Left lung (tissue), 10 donors: Measurements from ENCODE around the gene CAMK1. TPM values are rescaled to one million over a fixed set of nuclear protein-coding genes. Genes with fewer than 3 reads are reported as not detected.

Source experiments
- ATAC-seq: fragments of 200-7000 bp; cut with Tn5 transposase; one replicate; pipeline ENCODE4 v1.9.1; 2020; ENCODE audit warnings: moderate library complexity
- DNase-seq, 4 donors: peaks; one replicate each; pipeline ENCODE4 v3.0.0-alpha.2; 2013 to 2020
- H3K27ac ChIP-seq, 2 donors: fragments of 200-600 bp; sonication (generic) in 1 of 2; one replicate each; pipeline versions ENCODE4 v1.5.0 to v1.8.0; 2020 to 2021
- H3K27me3 ChIP-seq, 2 donors: fragments of 200-600 bp; sonication (generic) in 1 of 2; one replicate each; pipeline versions ENCODE4 v1.5.0 to v1.8.0; 2020 to 2021
- H3K36me3 ChIP-seq, 2 donors: fragments of 200-600 bp; sonication (generic) in 1 of 2; one replicate each; pipeline versions ENCODE4 v1.5.0 to v1.8.0; 2020 to 2021
- H3K4me1 ChIP-seq, 2 donors: fragments of 200-600 bp; one replicate each; pipeline ENCODE4 v1.8.0; 2021
- H3K4me3 ChIP-seq, 2 donors: fragments of 200-600 bp; sonication (generic) in 1 of 2; one replicate each; pipeline versions ENCODE4 v1.5.0 to v1.8.0; 2020 to 2021; ENCODE audit warnings: mild to moderate bottlenecking in 1 of 2
- H3K9me3 ChIP-seq, 2 donors: fragments of 200-600 bp; sonication (generic) in 1 of 2; one replicate each; pipeline versions ENCODE4 v1.5.0 to v1.8.0; 2020 to 2021
- intact Hi-C, 2 donors: fragments of 100-400 bp; cut with DNase I; formaldehyde crosslinking; loops; one replicate each; pipeline versions ENCODE4 v1.11.2 to v1.14.2; 2022
- polyA plus RNA-seq, 6 donors: library from polyadenylated mRNA; unstranded; fragments of 120-200 nt; gene quantifications; one replicate each; pipeline ENCODE4 v1.2.1, GENCODE V29; 2013; ENCODE audit not compliant: insufficient read length in 6 of 6
- total RNA-seq, 2 donors: library from RNA; stranded (reverse); fragmentation: NEBNext Ultra II Directional; extraction: Animal tissue kit (Norgen Biotek cat#: 25700); gene quantifications; one replicate each; pipeline ENCODE4 v1.2.1, GENCODE V29; 2021
- TF ChIP-seq, protein P1 (sequence below), 2 donors: fragments of 200-600 bp; sonication (generic) in 1 of 2; IDR thresholded peaks; one replicate each; pipeline versions ENCODE4 v1.5.0 to v1.8.0; 2021; ENCODE audit warnings: antibody characterized with exemption in 2 of 2
- donor health status: DM: no; HTN: yes; CAD: no.
- donor health status: DM: no; HTN: no; CAD: no.

The CAMK1 gene
- total and polyA plus RNA-seq, 8 donors, result 18.4 to 37.5 (median 23.6) TPM

GRCh38 chr3:9721015-9721699 lies 48.6 kb downstream of the CAMK1 start:
- no peak for ATAC-seq
- H3K36me3 ChIP-seq, result no peaks in the 10 kb centered on the region
- H3K27ac ChIP-seq, result no peak overlapping the region
- H3K9me3 ChIP-seq, result no peaks in the 10 kb centered on the region
- peaks cover 0 to 2% of the 10 kb centered on the region in 2 donors for H3K4me1 ChIP-seq
- no peak overlapping the region for H3K4me3 ChIP-seq
- no peaks in the 10 kb centered on the region for H3K27me3 ChIP-seq
- intact Hi-C loops, result no loop called here
- TF ChIP-seq, protein P1, sequence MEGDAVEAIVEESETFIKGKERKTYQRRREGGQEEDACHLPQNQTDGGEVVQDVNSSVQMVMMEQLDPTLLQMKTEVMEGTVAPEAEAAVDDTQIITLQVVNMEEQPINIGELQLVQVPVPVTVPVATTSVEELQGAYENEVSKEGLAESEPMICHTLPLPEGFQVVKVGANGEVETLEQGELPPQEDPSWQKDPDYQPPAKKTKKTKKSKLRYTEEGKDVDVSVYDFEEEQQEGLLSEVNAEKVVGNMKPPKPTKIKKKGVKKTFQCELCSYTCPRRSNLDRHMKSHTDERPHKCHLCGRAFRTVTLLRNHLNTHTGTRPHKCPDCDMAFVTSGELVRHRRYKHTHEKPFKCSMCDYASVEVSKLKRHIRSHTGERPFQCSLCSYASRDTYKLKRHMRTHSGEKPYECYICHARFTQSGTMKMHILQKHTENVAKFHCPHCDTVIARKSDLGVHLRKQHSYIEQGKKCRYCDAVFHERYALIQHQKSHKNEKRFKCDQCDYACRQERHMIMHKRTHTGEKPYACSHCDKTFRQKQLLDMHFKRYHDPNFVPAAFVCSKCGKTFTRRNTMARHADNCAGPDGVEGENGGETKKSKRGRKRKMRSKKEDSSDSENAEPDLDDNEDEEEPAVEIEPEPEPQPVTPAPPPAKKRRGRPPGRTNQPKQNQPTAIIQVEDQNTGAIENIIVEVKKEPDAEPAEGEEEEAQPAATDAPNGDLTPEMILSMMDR (IDR thresholded peaks at IDR 0.05), result no peak
- DNase-seq, result no peak

DNA sequence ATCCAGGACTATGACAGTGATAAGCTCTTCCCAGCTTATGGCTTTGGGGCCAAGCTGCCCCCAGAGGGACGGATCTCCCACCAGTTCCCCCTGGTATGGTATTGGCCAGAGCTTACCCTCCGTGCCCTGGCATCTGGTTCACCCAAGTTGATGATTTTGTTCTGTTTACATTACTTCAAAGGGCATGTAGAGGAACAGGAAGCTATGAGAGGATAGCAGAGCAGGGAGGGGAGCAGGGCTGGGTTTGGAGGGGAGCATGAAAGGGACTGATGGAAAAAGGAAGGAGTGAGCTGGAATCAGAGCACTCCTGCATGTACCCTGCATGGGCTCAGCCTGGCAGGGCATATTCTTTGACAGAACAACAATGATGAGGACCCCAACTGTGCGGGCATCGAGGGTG lies 51.6 kb downstream of the CAMK1 start:
- ATAC-seq, result no peak
- H3K4me3 ChIP-seq, result no peak overlapping the region
- no peak overlapping the region for H3K27ac ChIP-seq
- H3K36me3 ChIP-seq, result no peaks in the 10 kb centered on the region
- no peaks in the 10 kb centered on the region for H3K27me3 ChIP-seq
- no peak for DNase-seq
- TF ChIP-seq, protein P1 (IDR thresholded peaks at IDR 0.05), result no peak
- H3K4me1 ChIP-seq, result peaks cover 0 to 16% of the 10 kb centered on the region in 2 donors
- H3K9me3 ChIP-seq, result no peaks in the 10 kb centered on the region
- intact Hi-C loops, result no loop called here

DNA sequence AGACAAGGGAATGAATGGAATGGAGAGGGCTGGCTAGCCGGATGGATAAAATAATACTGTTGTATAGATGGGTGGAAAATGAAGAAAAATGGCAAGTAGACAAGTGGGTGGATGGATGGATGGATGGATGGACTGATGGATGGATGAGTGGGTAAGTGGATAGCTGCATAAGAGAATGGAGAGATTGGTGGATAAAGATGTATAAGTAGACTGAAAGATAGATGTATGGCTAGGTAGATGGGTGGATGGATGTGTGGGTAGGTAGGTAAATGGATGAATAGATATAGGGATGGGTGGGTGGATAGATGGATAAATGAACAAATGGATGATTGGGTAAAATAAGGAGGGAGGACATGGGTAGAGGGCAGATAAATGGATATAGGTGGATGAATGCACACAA lies 52.2 kb downstream of the CAMK1 start:
- no peak for ATAC-seq

GRCh38 chr3:9716801-9717555 lies 52.8 kb downstream of the CAMK1 start:
- no peaks in the 10 kb centered on the region for H3K27me3 ChIP-seq
- peaks cover 0 to 16% of the 10 kb centered on the region in 2 donors for H3K4me1 ChIP-seq
- ATAC-seq, result no peak
- no peak overlapping the region for H3K27ac ChIP-seq
- TF ChIP-seq, protein P1 (IDR thresholded peaks at IDR 0.05), result no peak
- no peak overlapping the region for H3K4me3 ChIP-seq
- H3K9me3 ChIP-seq, result no peaks in the 10 kb centered on the region
- intact Hi-C loops, result no loop called here
- no peak for DNase-seq
- H3K36me3 ChIP-seq, result no peaks in the 10 kb centered on the region

More for the DNA sequence above, 52.2 kb downstream of the CAMK1 start:
- H3K4me3 ChIP-seq, result no peak overlapping the region
- intact Hi-C loops, result no loop called here
- no peaks in the 10 kb centered on the region for H3K36me3 ChIP-seq
- H3K4me1 ChIP-seq, result peaks cover 0 to 16% of the 10 kb centered on the region in 2 donors
- TF ChIP-seq, protein P1 (IDR thresholded peaks at IDR 0.05), result no peak
- H3K27me3 ChIP-seq, result no peaks in the 10 kb centered on the region
- DNase-seq, result no peak
- H3K27ac ChIP-seq, result no peak overlapping the region
- H3K9me3 ChIP-seq, result no peaks in the 10 kb centered on the region

DNA sequence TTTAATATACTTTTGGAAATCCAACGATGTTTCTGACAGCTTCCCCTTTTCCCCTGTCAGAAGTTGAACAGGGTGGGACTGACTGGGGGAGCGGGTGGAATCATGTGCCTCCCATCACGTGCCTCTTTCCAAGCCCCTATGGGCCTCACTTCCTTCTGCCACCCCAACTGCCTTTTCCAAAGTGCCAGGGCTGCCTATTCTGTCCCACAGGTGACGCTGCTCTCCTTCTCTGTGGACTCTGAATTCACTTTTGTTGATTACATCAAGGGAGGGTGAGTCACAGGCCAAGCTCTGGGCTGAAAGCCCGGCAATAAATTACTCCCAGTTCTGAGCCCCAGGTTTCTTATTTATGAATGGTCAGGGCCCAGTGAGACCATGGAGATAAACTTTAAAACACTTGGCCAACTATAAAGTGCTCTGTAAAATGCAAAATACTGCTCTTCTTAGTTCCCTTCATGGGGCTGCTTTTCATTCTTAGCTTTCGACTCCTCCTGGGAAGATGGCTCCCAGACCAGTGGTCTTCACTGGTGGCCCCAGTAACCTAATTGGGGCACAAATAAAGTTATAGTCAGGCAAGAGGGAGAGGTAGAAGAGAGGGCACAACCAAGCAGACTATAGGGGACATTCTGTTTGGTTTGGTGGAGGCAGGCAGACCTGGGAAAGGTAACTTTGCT lies 53.8 kb downstream of the CAMK1 start:
- peak overlapping the region in 1 of 2 donors; percentile 58 for H3K27ac ChIP-seq
- peak; percentile 97 for ATAC-seq
- peak in 2 of 4 donors; percentile 19 to 67 for DNase-seq
- no peaks in the 10 kb centered on the region for H3K27me3 ChIP-seq
- TF ChIP-seq, protein P1 (IDR thresholded peaks at IDR 0.05), result peak; percentile 25 to 58
- no peaks in the 10 kb centered on the region for H3K36me3 ChIP-seq
- H3K4me3 ChIP-seq, result no peak overlapping the region
- H3K4me1 ChIP-seq, result peaks cover 0 to 16% of the 10 kb centered on the region in 2 donors
- H3K9me3 ChIP-seq, result no peaks in the 10 kb centered on the region
- intact Hi-C loops, result no loop called here
